Breast epithelium (tissue), 3 donors: ENCODE measurements around the gene RAP2A.

Experiments
- CTCF ChIP-seq, 3 donors: fragments of 450-650 bp; IDR thresholded peaks; one replicate each; pipeline ENCODE4 v1.5.1; 2016 to 2017; ENCODE audit warnings: antibody characterized with exemption in 3 of 3, mild to moderate bottlenecking in 3 of 3, moderate library complexity in 3 of 3
- POLR2A ChIP-seq: fragments of 450-650 bp; IDR thresholded peaks from one replicate; pipeline ENCODE4 v1.6.1; 2016; ENCODE audit warnings: antibody characterized with exemption, mild to moderate bottlenecking, moderate library complexity
- POLR2AphosphoS5 ChIP-seq, 3 donors: sonication (generic); formaldehyde crosslinking; IDR thresholded peaks; one replicate each; pipeline ENCODE4 v1.6.1; 2017; ENCODE audit warnings: antibody characterized with exemption in 3 of 3

GRCh38 chr13:97474349-97474980, 40.5 kb downstream of the RAP2A start:
- TF ChIP-seq CTCF (IDR thresholded peaks at IDR 0.05) (no peak), POLR2A (no peak), POLR2AphosphoS5 (IDR thresholded peaks at IDR 0.05) (no peak)
